Activated CD4-positive, CD25-positive, alpha-beta regulatory T cell (primary cell): Measurements from ENCODE around the gene SUGCT.

Experiments used
- DNase-seq, 4 experiments: peaks; one replicate each; lab custom pipeline; 2025; lab: John Stamatoyannopoulos, UW

Gene SUGCT

DNA sequence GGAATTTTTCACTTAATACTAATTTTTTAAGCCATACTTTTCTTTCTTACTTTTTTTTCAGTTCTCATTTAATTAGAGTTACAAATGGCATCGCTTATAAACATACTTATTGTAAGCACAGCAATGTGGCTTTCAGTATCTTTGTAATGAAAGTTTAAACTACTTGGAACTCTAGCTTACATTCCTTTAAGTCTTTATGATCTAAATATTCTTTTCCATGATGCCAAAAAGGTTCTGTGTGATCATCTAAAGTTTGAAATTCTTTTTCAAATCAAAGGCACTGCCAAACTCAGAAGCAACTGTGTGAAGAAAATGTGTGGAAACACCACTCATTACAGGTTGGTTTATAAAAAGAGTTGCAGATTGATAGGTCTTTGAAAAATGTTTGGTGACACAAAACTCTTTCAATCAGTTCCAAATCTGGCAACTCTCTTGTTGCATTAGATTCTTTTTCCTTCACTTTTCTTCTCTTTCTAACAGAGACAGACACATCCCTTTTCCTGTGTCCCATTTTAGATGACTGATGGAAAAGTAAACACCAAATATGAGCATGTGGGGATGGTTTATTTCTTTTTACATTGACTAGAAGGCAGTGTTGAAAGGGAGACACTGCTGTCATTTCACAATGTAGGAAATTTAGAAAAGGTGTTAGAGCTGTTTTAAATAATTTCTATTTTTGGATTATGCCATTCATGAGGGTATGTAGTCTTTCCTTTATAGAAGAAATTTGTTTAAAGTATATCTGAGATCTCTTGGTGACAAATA, 392.3 kb downstream of the SUGCT start:
- no peak for DNase-seq

DNA sequence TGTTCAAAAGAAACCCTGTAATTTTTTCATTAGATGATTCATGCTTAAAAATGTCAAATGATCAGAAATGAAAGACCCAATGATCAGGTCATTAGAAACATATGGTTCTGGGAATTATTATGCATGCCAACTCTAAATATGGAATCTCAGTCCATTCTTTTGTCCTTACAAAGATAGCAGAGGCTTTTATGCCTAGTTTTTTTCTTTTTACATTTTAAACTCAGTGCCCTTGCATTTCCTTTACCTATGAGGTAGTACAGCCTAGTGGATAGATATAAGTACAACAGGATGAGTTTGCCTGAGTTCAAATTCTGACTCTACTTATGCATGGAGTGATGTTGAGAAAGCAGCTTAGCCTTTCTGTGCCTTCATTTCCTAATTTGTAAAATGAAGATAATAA, 392.9 kb downstream of the SUGCT start:
- DNase-seq, result no peak

DNA sequence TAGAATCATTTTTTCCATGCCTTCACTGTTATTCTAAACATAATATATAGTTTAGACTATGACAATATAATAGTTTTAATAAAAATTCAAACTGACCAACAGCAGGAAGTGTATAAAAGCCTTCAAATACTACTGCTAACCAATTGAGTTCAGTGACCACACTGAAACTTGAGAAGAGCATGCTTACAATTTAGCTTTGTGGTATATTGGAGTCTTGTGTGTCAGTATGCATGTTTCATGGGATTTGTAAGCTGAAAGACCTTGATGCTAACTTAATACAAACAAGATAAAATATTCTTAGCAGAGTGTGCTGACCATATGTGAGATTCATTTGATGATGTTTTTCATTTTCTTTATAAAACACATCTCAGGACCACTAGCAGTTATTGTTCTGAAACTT, 395.5 kb downstream of the SUGCT start:
- no peak for DNase-seq

DNA sequence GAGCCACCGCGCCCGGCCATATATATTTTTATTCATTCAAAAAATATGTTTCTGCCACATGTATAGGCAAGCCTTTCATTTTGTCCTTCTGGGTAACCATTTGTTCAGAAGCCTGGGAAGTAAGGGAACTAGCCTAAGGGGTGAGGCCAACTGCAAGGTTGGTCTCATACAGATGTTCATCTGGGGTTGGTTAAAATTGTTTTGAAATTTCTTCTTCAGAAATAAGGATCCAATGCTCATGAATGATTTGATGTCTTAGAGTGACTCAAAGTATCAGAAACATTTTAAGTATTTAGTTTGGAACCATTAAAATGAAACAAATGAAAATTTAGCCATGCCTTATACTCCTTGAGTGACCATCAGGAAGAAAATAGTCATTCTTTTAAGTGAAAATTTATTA, 397.2 kb downstream of the SUGCT start:
- no peak for DNase-seq

DNA sequence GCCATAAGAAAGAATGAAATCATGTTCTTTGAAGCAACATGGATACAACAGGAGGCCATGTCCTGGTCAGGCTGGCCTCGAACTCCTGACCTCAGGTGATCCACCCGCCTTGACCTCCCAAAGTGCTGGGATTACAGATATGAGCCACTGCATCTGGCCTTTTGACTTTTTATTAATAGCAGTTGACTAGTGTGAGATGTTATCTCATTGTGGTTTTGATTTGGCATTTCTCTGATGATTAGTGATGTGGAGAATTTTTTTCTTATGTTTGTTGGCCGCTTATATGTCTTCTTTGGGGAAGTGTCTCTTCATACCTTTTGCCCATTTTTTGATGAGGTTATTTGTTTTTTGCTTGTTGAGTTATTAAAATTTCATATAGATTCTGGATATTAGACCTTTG, 400.9 kb downstream of the SUGCT start:
- no peak for DNase-seq

DNA sequence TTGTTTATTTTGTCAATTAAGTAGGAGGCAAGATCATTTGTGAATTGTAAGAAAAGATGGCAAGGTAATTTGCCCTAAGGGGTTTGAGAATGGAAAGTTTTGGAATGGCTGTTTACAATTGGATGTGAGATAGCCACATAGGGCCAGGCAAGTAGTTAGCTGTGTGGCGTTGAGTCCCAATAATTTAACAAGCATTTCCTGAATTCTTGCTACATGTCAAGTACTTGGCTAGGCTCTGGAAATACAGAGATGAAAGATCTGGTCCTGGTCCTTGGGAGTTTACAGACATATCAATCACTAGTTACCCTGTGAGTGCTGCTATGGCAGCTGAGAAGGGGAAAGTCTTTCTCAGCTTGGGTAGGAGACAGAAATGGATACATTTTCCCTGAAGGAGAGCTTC, 401.6 kb downstream of the SUGCT start:
- no peak for DNase-seq

DNA sequence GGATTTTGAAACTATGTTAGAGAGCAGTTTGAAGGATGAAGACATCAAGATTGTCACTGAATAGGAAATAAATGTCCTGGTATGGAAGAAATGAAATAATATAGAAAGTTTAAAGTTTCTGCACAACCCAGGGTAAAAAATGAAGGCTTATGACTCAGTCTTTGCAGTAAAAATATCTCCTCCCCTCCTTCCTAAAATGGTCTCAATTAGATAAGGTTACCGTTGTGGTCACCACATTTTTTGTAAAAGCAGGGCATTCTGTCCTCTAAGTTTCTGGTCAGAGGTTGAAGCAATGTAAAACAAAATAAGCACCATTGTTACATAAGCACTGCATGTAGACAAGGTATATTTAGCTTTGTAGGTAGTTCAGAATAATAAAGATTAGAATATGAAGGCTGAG, 403.5 kb downstream of the SUGCT start:
- no peak for DNase-seq

DNA sequence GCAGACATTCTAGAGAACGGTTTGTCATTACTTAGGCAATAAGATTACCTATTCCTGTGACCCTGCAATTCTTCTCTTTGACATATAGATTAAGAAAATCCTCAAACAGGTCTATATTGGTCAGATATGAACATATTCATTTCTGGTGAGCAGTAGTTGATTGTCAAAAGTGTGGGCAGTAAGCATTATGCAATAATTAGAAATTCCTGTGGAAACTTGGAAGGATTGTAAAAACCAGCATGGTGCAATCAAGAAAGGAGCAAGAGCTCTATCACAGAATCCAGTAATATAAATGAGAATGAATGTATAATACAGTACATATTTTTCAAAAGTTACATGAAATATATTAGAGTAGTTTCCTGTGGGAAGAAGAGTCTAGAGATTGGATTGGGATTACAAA, 406.5 kb downstream of the SUGCT start:
- no peak for DNase-seq

DNA sequence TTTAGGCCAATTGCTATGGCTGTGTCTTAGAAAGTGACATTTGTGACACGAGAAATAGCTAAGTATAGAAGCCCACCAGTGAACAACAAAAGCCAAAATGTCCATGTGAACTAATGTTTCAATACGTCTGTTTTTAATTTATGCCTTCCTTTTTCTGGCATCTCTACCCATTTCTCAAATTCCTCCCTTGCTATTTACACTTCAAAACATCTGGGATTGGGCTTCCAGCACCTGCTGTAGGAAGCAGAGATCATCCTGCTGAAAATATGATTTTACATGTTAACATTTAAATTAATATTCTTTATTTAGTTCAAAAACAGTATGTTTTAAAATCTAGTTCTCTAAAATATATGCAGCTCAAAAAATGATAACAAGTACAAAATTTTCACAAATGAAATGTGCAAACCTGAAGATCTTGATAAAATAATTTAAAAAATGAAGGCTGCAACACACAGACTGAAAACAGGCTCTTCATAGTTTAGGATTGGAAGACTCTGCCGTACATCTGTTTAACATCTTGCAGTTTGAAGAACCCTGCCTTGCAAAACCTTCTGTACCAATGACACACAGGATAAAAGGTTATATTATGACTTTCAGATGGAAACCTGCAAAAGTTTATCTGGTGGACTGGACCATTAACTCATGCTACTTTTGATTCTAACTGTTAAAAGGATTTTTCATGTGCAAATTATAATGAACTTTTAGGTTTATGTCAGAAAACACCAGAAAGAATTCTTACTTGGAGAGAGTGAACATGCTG, 408.4 kb downstream of the SUGCT start:
- no peak for DNase-seq

DNA sequence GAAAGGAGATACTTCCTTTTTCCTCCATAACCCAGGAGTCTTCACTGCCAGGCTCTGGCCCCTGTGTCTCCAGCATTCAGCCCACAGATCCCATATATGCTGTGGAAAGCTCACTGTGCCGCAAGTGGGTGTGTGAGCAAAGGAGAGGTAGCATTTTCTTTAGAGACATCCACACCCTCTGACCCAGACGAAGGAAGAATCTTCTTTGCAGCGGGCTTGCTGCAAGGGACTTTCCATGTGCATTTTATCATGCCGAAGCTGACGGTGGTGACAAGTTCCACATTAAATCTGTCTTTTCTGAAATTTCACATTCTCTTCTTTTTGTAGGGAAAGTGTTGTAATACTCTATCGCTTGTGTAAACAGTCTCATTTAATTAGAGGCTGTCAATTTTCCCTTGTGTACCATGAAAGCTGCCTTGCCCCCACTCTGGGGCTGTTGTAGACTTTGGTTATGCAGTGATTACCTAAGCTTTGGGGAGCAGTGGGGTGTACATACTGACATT, 409.5 kb downstream of the SUGCT start:
- DNase-seq, result no peak

DNA sequence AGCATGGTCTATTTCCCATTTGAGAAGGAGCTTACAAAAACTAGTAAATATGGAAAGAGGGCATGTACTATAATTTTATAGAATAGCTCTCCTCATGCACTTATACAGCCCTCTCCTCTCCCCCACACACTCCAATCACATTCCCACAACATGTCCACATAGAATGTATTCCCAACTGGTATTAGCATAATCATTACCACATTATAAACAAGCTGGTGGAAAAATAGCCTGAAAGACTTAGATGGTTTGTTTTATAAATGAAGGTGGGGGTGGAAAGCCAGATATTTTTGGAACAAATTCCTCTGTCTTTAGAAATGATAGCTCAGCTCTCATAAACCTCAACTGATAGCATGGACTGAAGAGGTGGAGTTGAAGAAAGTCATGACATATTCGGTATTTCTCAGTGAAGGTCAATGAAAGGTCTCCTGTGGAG, 410.1 kb downstream of the SUGCT start:
- DNase-seq, result no peak

DNA sequence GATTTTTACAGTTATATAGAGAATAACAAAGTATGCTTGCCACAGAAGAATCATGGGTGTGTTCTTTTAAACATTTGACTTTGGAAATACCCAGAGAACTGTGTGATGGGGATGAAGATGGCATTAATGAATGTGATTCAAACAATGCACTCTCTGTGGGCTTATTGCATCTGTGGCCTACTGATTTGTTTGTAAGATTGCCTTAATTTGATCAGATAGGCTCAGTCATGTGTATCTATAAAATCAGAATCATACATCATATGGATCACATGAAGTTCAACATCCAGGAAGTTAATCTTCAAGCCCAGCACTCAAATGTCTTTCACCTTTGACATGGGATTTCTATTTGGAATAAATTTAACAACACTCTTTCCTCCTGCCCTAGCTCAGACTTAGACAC, 410.9 kb downstream of the SUGCT start:
- DNase-seq, result no peak

DNA sequence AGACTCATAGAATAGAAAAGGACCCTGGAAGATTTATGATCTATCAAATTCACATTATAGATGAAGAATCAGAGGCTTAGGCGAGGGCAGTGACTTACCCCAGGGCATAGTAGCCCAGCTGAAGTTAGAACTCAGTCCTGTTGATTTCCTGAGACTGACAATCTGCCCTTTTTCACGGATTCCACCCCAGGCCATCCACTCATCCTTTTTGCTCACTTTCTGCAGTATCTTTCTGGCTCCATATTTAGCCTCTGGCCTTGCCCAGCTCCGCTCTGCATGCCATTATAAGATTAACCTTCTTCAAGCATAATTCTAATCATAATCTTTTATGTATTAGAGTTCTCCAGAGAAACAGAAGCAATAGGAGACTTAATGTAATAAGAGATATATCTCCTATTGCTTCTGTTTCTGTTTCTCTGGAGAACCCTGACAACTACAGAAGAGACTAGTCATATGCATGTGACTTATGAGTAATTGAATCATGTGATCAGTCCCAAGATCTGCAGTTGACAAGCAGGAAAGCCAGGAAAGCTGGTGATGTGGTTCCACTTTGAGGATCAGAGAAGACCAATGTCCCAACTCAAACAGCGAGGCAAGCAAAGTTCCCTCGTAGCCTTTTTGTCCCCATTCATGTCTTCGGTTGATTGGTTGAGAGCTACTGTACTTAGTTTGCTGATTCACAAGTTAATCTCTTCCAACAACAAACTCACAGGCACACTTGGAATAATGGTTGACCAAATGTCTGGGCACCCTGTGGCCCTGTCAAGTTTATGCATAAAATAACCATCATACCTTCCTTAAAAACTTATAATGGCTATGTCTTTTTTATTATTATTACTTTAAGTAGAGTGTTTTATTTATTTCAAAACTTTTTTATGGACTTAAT, 412.1 kb downstream of the SUGCT start:
- no peak for DNase-seq

DNA sequence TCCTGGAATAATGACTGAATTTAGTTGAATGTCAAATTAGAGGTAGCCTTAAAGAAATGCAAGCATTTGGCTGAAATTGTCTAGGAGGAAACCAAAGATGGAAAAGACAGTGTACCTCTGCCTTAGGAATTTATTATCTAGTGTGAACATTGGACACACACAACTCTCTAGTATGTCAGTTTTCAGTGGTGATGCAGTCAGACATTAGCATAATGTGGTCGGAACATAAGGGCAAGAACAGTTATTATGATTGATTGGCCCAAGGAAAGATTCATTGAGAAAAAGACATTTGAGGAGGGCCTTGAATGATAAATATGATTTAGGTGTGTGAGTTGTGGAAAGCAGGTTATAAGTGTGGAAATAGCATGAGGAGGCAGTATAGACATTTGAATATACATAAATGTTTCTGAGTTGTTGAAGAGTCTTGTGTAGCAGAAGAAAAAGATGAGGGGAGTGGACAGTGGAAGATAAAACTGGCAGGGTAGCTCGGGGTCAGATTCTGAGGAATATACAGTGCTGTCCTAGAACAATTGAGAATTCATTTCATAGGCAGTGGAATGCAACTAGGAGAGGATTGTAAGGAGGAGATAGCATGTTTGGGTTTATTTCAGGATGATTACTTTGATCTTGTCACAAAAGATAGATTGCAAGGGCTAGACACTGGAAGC, 414.7 kb downstream of the SUGCT start:
- no peak for DNase-seq

DNA sequence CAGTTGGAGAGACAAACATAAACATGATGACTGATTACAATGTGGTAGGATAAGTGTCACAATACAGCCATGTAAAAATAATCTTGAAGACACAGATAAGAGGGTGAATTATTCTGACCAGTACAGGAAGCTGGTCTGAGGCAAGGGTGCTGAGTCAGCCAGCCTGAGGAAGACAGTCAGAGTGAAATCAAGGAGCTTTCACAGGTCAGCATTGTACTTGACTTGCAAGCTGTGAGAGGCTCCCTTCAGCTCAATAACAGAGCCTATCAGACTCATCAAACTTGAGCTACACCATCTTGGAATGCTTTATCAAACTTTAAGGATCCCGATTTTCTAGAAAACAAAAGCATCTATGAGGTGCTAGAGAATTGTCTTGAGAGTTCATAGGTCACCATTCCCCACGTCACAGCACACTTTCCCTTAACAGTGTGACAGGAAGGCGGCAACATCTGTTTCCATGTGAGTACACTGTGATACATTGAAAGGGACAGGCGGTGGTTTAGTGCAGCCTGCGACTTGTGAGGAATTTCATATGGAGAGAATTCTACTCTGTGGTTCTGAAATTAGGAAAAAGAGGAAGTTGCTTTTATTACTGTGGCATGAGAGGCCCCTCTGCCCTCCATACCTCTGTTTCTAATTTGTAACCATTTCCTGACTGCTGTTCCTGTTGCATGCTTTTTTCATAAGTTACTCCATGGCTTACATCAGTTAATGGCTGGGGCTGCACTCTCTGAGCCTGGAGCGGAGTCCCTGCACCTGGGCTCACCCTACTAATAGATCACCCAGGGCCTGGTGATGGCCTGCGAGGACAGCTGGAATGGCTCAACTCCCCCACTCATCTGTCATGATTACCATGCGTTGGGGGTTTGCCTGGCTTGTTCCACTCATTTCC, 417.1 kb downstream of the SUGCT start:
- no peak for DNase-seq

DNA sequence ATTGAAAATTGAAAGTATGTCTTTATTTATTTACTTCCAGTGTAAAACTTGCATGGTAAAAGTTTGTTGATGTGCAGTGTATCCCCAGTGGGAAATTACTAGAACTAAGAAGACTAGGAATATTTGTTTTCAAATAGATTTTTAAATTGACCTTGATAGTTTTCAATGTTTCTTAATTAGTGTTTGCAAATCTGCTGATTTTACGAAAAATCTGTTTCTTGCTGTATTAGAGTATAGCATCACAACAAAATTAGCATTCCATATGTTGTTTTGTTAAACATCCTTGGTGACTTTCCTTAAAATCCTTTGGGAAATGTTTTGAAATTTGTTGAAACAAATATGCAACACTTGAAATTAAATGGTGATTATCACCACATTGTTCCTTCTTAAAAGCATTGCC, 425.9 kb downstream of the SUGCT start:
- no peak for DNase-seq

DNA sequence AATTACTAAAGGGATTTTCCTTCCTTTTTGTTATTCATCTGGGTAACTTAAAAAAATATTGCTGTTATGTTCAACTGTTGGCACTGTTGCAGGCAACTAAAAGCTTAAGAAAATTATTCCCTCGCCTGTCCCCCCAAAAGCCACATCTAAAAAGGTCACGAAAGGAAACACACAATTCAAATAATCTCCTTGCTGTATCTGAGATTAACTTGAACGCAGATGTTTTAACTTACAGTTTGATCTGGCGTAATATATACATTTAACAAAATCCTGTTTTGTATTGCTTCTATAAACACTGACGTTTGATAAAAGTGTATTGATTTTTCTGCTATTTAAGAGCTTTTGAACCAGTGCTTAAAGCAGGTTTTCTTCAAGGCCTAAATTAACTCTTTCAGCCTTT, 432.1 kb downstream of the SUGCT start:
- no peak for DNase-seq

DNA sequence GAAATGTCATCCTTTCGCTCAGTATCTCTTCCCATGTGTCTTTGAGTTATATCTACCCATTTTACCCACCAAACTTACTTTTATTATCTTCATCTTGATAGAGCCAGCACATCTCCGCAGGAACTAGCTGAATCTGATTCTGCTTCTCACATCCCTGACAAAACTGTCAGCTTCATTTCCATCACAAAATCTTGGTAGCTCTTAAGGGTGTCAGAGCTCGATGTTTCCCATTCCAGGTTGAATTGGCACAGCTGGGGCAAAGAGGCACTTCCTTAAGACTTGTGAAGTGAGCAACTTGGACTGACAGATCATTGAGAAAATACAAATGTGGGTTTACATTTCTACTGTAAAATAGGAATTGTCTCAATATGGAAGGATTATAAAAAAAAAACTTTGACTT, 434.5 kb downstream of the SUGCT start:
- DNase-seq, result no peak

DNA sequence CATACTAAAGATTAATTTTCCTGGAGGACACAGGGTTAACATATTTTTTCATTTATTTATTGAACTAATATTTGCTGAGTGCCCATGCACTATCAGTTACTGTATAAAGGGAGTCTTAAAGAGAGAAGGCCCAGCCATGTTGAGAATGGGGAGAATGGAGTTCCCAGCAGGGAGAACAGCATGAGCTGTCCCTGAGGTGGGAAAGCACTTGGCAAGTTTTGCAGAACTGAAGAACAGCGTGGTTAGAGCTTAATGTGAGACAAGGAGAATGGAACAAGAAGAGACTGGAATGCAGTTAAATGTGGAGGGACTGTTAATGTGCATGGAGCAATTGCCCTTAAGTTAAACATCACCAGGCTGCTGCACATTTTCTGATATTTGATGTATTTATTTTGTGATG, 435.4 kb downstream of the SUGCT start:
- no peak for DNase-seq

DNA sequence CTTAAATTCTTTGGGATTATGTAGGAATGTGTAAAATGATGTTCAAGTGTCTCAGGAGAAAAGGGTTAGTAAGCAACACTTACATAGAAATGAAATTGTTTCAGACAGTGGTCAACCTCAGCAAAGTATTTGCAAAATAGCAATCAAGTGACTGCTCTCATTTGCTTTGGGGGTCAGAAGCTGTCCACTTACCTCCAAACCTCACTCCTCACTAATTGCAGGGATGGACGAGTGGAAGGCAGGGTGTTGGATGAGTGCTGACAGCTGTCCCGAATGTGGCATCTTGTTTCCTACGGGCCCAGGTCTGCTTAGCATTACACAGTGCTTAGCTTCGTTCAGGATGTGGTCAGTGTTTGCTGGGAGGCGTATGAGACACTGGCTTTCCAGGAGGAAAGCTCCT, 437.0 kb downstream of the SUGCT start:
- DNase-seq, result no peak
